Measurements from ENCODE around the gene SNX9.

The SNX9 gene

GRCh38 chr6:157825243-157825904, 2.3 kb downstream of the SNX9 start:
- H3K4me3 ChIP-seq (ENCODE audit: low read length, poor library complexity, severe bottlenecking): no peak overlapping the region
- H3K4me2 ChIP-seq (ENCODE audit: low read depth, low read length, poor library complexity, severe bottlenecking): no peak overlapping the region
- no peak overlapping the region for H2AFZ ChIP-seq (ENCODE audit: low read length)
- no peaks in the 10 kb centered on the region for H3K9me2 ChIP-seq (replicated peaks; ENCODE audit: low read depth, low read length)
- no peaks in the 10 kb centered on the region for H4K20me1 ChIP-seq (ENCODE audit: insufficient read depth, low read length, poor library complexity, severe bottlenecking)
- H3K79me2 ChIP-seq (ENCODE audit: insufficient read depth, low read length): no peaks in the 10 kb centered on the region
- H3K9ac ChIP-seq (ENCODE audit: low read depth, low read length, poor library complexity, severe bottlenecking): no peak overlapping the region
- H3K27me3 ChIP-seq (ENCODE audit: insufficient read depth, low read length, poor library complexity, severe bottlenecking): no peaks in the 10 kb centered on the region
- TF ChIP-seq CTCF (conservative IDR thresholded peaks at IDR 0.05; ENCODE audit: low read length): no peak
- no peak for TF ChIP-seq EZH2phosphoT487 (IDR thresholded peaks at IDR 0.05; ENCODE audit: borderline replicate concordance)
- no peaks in the 10 kb centered on the region for H3K4me1 ChIP-seq (ENCODE audit: insufficient read depth, low read length, poor library complexity, severe bottlenecking)
- no peaks in the 10 kb centered on the region for H3K36me3 ChIP-seq (ENCODE audit: insufficient read depth, low read length)
- no peaks in the 10 kb centered on the region for H3F3A ChIP-seq (ENCODE audit: low read depth)
- H3K9me3 ChIP-seq (ENCODE audit: insufficient read depth, low read depth, low read length): no peaks in the 10 kb centered on the region

GRCh38 chr6:157830354-157831017, 7.4 kb downstream of the SNX9 start:
- no peaks in the 10 kb centered on the region for H4K20me1 ChIP-seq (ENCODE audit: insufficient read depth, low read length, poor library complexity, severe bottlenecking)
- no peaks in the 10 kb centered on the region for H3K4me1 ChIP-seq (ENCODE audit: insufficient read depth, low read length, poor library complexity, severe bottlenecking)
- no peak overlapping the region for H3K4me2 ChIP-seq (ENCODE audit: low read depth, low read length, poor library complexity, severe bottlenecking)
- H3K79me2 ChIP-seq (ENCODE audit: insufficient read depth, low read length): no peaks in the 10 kb centered on the region
- no peak overlapping the region for H3K4me3 ChIP-seq (ENCODE audit: low read length, poor library complexity, severe bottlenecking)
- no peaks in the 10 kb centered on the region for H3F3A ChIP-seq (ENCODE audit: low read depth)
- H3K9ac ChIP-seq (ENCODE audit: low read depth, low read length, poor library complexity, severe bottlenecking): no peak overlapping the region
- peak overlapping the region; percentile 6; the same call in 1 of the 2 replicates for H2AFZ ChIP-seq (ENCODE audit: low read length)
- no peaks in the 10 kb centered on the region for H3K9me3 ChIP-seq (ENCODE audit: insufficient read depth, low read depth, low read length)
- TF ChIP-seq EZH2phosphoT487 (IDR thresholded peaks at IDR 0.05; ENCODE audit: borderline replicate concordance): no peak
- no peaks in the 10 kb centered on the region for H3K36me3 ChIP-seq (ENCODE audit: insufficient read depth, low read length)
- no peaks in the 10 kb centered on the region for H3K9me2 ChIP-seq (replicated peaks; ENCODE audit: low read depth, low read length)
- H3K27me3 ChIP-seq (ENCODE audit: insufficient read depth, low read length, poor library complexity, severe bottlenecking): peaks cover 8% of the 10 kb centered on the region

- TF ChIP-seq CTCF (conservative IDR thresholded peaks at IDR 0.05; ENCODE audit: low read length): no peak
- no peak for TF ChIP-seq EZH2phosphoT487 (IDR thresholded peaks at IDR 0.05; ENCODE audit: borderline replicate concordance)
- Histone ChIP-seq H3K4me1 (ENCODE audit: insufficient read depth, low read length, poor library complexity, severe bottlenecking) (no peaks in the 10 kb centered on the region), H3K9me2 (replicated peaks; ENCODE audit: low read depth, low read length) (no peaks in the 10 kb centered on the region), H4K20me1 (ENCODE audit: insufficient read depth, low read length, poor library complexity, severe bottlenecking) (no peaks in the 10 kb centered on the region), H3F3A (ENCODE audit: low read depth) (no peaks in the 10 kb centered on the region), H2AFZ (ENCODE audit: low read length) (no peak overlapping the region), H3K4me3 (ENCODE audit: low read length, poor library complexity, severe bottlenecking) (no peak overlapping the region), H3K4me2 (ENCODE audit: low read depth, low read length, poor library complexity, severe bottlenecking) (no peak overlapping the region), H3K79me2 (ENCODE audit: insufficient read depth, low read length) (no peaks in the 10 kb centered on the region), H3K36me3 (ENCODE audit: insufficient read depth, low read length) (no peaks in the 10 kb centered on the region), H3K9ac (ENCODE audit: low read depth, low read length, poor library complexity, severe bottlenecking) (no peak overlapping the region), H3K9me3 (ENCODE audit: insufficient read depth, low read depth, low read length) (no peaks in the 10 kb centered on the region), H3K27me3 (ENCODE audit: insufficient read depth, low read length, poor library complexity, severe bottlenecking) (peaks cover 8% of the 10 kb centered on the region)
Measured at GRCh38 chr6:157831018-157831369, 7.9 kb downstream of the SNX9 start.
